ENCODE data around the gene TOM1.

The TOM1 gene

DNA sequence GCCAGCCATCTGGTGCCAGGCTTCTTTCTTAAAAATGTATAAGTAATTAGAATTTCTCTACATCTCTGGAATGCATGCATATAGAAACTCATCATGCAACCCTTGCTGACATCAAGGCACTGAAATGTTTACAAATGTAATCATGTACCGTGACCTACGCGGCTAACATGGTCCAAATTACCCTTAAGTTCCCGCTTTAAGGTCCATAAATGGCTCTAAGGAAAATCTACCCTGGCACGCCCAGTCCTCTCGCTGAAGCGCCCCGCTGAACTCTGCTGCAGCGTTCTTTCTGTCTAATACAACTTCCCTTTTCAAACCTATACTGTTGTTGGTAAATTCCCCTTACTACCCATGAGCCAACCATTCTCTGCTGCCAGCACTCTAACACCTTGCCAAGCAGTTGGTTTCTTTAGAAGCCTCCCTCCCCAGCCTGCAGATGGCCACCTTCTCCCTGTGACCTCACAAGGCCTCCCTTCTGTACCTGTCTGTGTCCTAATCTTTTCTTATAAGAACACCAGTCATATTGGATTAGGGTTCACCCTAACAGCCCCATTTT lies 67.7 kb downstream of the TOM1 start:
- no peaks in the 10 kb centered on the region for H3K27me3 ChIP-seq (ENCODE audit: control insufficient read depth in 1 of 2, insufficient read depth in 2 of 2, low read length in 2 of 2)
- H3K36me3 ChIP-seq (ENCODE audit: control insufficient read depth in 1 of 2, insufficient read depth in 2 of 2, low read length in 2 of 2), result no peaks in the 10 kb centered on the region
- no peak overlapping the region for H3K4me3 ChIP-seq (ENCODE audit: low read depth in 1 of 2, low read length in 2 of 2)
- peak overlapping the region; percentile 56 for H3K27ac ChIP-seq (ENCODE audit: low read depth, low read length)
- peaks cover 13 to 42% of the 10 kb centered on the region in 2 donors for H3K4me1 ChIP-seq (ENCODE audit: control insufficient read depth in 1 of 2, insufficient read depth in 2 of 2, low read length in 2 of 2)
- no peaks in the 10 kb centered on the region for H3K9me3 ChIP-seq (ENCODE audit: control insufficient read depth in 1 of 2, low read length in 2 of 2)
- peak overlapping the region in 1 of 2 donors; percentile 25 for H3K9ac ChIP-seq (ENCODE audit: low read depth in 1 of 2, low read length in 2 of 2)

DNA sequence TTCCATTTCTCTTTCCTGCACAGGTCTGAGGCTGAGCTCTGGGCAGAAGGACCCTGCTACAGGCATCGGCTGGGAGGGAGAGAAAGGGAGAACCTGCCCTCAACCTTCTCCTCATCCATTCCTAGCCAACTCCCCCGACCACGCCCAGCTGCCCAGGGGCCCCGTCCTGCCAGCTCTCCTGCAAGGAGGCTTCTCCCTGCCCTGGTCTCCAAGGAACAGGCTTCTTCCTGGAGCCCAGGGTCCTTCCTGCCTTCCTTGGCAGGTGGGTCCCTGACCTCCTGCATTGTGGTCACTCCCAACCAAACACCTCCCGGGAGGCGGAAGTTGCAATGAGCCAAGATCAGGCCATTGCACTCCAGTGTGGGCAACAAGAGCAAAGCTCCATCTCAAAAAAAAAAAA lies 68.7 kb downstream of the TOM1 start:
- Histone ChIP-seq H3K27ac (ENCODE audit: low read depth, low read length) (no peak overlapping the region), H3K4me3 (ENCODE audit: low read depth in 1 of 2, low read length in 2 of 2) (no peak overlapping the region), H3K9me3 (ENCODE audit: control insufficient read depth in 1 of 2, low read length in 2 of 2) (no peaks in the 10 kb centered on the region), H3K9ac (ENCODE audit: low read depth in 1 of 2, low read length in 2 of 2) (no peak overlapping the region), H3K4me1 (ENCODE audit: control insufficient read depth in 1 of 2, insufficient read depth in 2 of 2, low read length in 2 of 2) (peaks cover 13 to 36% of the 10 kb centered on the region in 2 donors), H3K27me3 (ENCODE audit: control insufficient read depth in 1 of 2, insufficient read depth in 2 of 2, low read length in 2 of 2) (no peaks in the 10 kb centered on the region), H3K36me3 (ENCODE audit: control insufficient read depth in 1 of 2, insufficient read depth in 2 of 2, low read length in 2 of 2) (no peaks in the 10 kb centered on the region)

DNA sequence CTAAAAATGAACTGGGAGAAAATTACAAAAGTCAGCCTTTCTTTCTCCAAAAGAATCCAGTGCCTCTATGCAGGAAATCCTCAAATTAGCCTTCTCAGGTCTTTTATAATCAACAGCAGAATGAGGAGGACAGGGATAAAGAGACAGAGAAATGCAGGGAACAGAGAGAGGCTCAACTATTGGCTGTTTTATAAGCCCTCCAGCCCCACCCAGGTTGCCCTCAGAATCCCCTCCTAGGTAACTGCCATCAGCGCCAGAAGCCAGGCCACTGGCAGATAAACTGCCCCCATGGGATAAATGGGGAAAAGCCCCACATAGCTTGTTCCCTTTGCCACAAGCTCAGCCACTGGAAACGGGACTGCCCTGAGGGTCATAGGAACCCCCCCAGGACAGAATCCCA lies 70.3 kb downstream of the TOM1 start:
- H3K27ac ChIP-seq (ENCODE audit: low read depth, low read length), result no peak overlapping the region
- H3K27me3 ChIP-seq (ENCODE audit: control insufficient read depth in 1 of 2, insufficient read depth in 2 of 2, low read length in 2 of 2), result no peaks in the 10 kb centered on the region
- H3K9me3 ChIP-seq (ENCODE audit: control insufficient read depth in 1 of 2, low read length in 2 of 2), result no peaks in the 10 kb centered on the region
- H3K36me3 ChIP-seq (ENCODE audit: control insufficient read depth in 1 of 2, insufficient read depth in 2 of 2, low read length in 2 of 2), result no peaks in the 10 kb centered on the region
- H3K4me3 ChIP-seq (ENCODE audit: low read depth in 1 of 2, low read length in 2 of 2), result no peak overlapping the region
- H3K4me1 ChIP-seq (ENCODE audit: control insufficient read depth in 1 of 2, insufficient read depth in 2 of 2, low read length in 2 of 2), result peaks cover 13 to 36% of the 10 kb centered on the region in 2 donors
- no peak overlapping the region for H3K9ac ChIP-seq (ENCODE audit: low read depth in 1 of 2, low read length in 2 of 2)

DNA sequence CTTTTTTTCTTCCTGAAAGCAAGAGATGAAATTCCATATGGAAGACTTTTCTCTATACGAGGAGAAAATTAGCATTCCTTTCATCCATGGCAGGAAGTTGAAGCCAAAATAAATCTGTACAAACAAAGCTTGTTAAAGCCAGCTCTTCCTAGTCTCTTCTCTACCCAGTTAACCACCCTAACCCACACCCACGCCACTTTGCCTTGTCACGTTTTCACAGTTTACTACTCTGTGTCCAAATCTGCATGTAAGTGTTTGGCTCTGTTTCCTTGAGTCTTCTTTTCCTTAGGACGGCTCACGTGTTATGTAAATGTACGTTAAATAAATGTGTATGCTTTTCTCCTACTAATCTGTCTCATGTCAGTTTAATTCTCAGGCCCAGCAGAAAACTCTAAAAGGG lies 74.1 kb downstream of the TOM1 start:
- Histone ChIP-seq H3K4me3 (ENCODE audit: low read depth in 1 of 2, low read length in 2 of 2) (no peak overlapping the region), H3K27ac (ENCODE audit: low read depth, low read length) (no peak overlapping the region), H3K27me3 (ENCODE audit: control insufficient read depth in 1 of 2, insufficient read depth in 2 of 2, low read length in 2 of 2) (no peaks in the 10 kb centered on the region), H3K4me1 (ENCODE audit: control insufficient read depth in 1 of 2, insufficient read depth in 2 of 2, low read length in 2 of 2) (peaks cover 25 to 36% of the 10 kb centered on the region in 2 donors), H3K9ac (ENCODE audit: low read depth in 1 of 2, low read length in 2 of 2) (no peak overlapping the region), H3K36me3 (ENCODE audit: control insufficient read depth in 1 of 2, insufficient read depth in 2 of 2, low read length in 2 of 2) (no peaks in the 10 kb centered on the region), H3K9me3 (ENCODE audit: control insufficient read depth in 1 of 2, low read length in 2 of 2) (no peaks in the 10 kb centered on the region)

DNA sequence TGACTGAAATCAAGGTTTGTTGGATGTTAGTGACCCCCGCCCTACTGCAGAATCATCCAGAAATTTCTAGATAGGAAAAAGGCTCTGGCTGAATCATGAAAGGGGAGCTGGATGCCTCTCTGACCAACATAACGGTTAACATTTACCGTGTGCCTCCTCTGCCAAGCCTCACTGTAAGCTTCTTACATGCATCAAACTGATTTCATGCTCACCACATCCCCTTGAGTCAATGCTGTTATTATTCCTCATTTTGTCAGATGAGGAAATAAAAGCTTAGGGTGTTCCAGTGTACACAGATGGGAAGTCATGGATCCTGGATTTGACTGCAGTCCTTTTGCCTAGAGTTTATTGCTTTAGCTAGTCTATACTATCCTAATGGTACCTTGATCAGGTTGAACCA lies 75.3 kb downstream of the TOM1 start:
- Histone ChIP-seq H3K36me3 (ENCODE audit: control insufficient read depth in 1 of 2, insufficient read depth in 2 of 2, low read length in 2 of 2) (no peaks in the 10 kb centered on the region), H3K27ac (ENCODE audit: low read depth, low read length) (no peak overlapping the region), H3K27me3 (ENCODE audit: control insufficient read depth in 1 of 2, insufficient read depth in 2 of 2, low read length in 2 of 2) (no peaks in the 10 kb centered on the region)

DNA sequence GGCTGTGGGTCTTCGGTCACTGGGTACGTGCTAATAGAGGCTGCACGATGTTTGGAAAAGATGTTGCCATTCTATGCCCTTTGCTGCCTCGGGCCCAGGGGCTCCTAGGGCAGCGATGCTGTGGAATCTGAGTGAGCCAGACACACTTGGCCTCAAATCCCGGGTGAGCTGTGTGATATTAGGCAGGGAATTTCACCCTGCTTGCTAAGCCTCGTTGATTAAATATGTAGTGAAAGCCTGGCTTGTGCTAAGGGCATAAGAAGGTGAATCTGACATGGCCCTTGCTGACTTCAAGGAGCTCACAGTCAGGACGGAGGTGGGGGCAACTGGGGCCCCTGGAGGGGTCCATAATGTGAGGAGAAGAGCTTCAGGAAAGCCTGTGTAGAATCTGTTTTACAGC lies 75.8 kb downstream of the TOM1 start:
- Histone ChIP-seq H3K27me3 (ENCODE audit: control insufficient read depth in 1 of 2, insufficient read depth in 2 of 2, low read length in 2 of 2) (no peaks in the 10 kb centered on the region), H3K4me1 (ENCODE audit: control insufficient read depth in 1 of 2, insufficient read depth in 2 of 2, low read length in 2 of 2) (peaks cover 35 to 45% of the 10 kb centered on the region in 2 donors), H3K9me3 (ENCODE audit: control insufficient read depth in 1 of 2, low read length in 2 of 2) (no peaks in the 10 kb centered on the region), H3K36me3 (ENCODE audit: control insufficient read depth in 1 of 2, insufficient read depth in 2 of 2, low read length in 2 of 2) (no peaks in the 10 kb centered on the region), H3K9ac (ENCODE audit: low read depth in 1 of 2, low read length in 2 of 2) (no peak overlapping the region), H3K4me3 (ENCODE audit: low read depth in 1 of 2, low read length in 2 of 2) (no peak overlapping the region), H3K27ac (ENCODE audit: low read depth, low read length) (no peak overlapping the region)

More for the DNA sequence above, 75.3 kb downstream of the TOM1 start:
- H3K4me1 ChIP-seq (ENCODE audit: control insufficient read depth in 1 of 2, insufficient read depth in 2 of 2, low read length in 2 of 2), result peaks cover 30 to 40% of the 10 kb centered on the region in 2 donors
- no peak overlapping the region for H3K9ac ChIP-seq (ENCODE audit: low read depth in 1 of 2, low read length in 2 of 2)
- no peak overlapping the region for H3K4me3 ChIP-seq (ENCODE audit: low read depth in 1 of 2, low read length in 2 of 2)
- no peaks in the 10 kb centered on the region for H3K9me3 ChIP-seq (ENCODE audit: control insufficient read depth in 1 of 2, low read length in 2 of 2)

DNA sequence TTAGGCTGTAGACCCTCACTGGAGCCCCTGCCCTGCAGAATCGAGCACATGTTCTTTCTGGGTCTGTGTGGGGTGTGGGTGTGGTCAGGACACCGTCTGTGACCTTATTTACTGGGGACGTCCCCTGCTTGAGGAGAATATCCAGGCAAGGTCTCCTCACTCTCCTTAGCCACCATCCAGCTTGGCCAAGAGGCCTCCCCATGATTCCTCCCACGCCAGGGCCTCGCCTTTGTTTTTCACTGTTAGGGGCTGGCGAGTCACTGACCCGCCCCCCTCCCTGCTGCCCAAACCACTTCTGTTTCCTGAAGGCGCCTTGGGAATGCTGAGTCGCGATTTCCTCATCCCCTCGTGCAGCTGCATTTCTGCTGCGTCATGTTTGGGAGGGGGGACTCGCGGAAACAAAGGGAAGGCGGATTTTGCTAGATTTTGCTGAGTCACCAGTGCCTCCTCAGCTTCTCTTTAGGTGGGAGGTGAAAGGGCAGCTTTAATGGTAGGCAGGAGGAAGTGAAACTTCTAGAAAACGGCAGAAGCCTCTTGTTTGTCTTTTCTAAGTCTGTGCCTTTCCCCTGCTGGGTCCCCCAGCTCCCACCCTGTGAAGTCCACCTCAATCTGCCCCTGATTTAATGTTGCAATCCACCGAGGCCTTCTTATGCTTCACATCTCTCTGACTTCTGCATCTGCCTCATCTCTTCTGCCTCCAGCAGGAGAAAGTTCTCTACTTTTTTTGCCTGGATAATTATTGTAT lies 77.2 kb downstream of the TOM1 start:
- peak overlapping the region; percentile 48 to 53 for H3K4me3 ChIP-seq (ENCODE audit: low read depth in 1 of 2, low read length in 2 of 2)
- H3K27me3 ChIP-seq (ENCODE audit: control insufficient read depth in 1 of 2, insufficient read depth in 2 of 2, low read length in 2 of 2), result no peaks in the 10 kb centered on the region
- H3K27ac ChIP-seq (ENCODE audit: low read depth, low read length), result peak overlapping the region; percentile 74
- H3K9me3 ChIP-seq (ENCODE audit: control insufficient read depth in 1 of 2, low read length in 2 of 2), result no peaks in the 10 kb centered on the region
- H3K36me3 ChIP-seq (ENCODE audit: control insufficient read depth in 1 of 2, insufficient read depth in 2 of 2, low read length in 2 of 2), result no peaks in the 10 kb centered on the region
- H3K9ac ChIP-seq (ENCODE audit: low read depth in 1 of 2, low read length in 2 of 2), result peak overlapping the region in 1 of 2 donors; percentile 50
- peaks cover 46 to 55% of the 10 kb centered on the region in 2 donors for H3K4me1 ChIP-seq (ENCODE audit: control insufficient read depth in 1 of 2, insufficient read depth in 2 of 2, low read length in 2 of 2)

DNA sequence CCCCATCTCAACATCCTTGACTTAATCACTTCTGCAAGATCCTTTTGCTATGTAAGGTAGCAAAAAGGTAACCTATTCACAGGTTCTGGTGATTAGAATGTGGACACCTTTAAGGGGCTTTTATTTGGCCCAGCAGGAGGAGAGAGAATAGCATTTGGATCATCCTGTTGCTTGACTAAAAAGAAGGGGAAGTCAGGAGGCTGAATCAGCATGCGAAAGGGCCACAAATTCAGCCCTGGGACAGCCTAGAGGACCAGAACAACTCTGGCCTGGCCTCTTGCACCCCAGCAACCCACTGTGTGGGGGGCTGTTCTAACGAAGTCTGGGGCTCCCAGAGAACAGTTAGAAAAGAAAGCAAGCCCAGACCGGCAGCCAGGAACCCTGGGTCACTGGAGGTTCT lies 78.0 kb downstream of the TOM1 start:
- no peaks in the 10 kb centered on the region for H3K36me3 ChIP-seq (ENCODE audit: control insufficient read depth in 1 of 2, insufficient read depth in 2 of 2, low read length in 2 of 2)
- peaks cover 46 to 53% of the 10 kb centered on the region in 2 donors for H3K4me1 ChIP-seq (ENCODE audit: control insufficient read depth in 1 of 2, insufficient read depth in 2 of 2, low read length in 2 of 2)
- no peak overlapping the region for H3K4me3 ChIP-seq (ENCODE audit: low read depth in 1 of 2, low read length in 2 of 2)
- no peaks in the 10 kb centered on the region for H3K27me3 ChIP-seq (ENCODE audit: control insufficient read depth in 1 of 2, insufficient read depth in 2 of 2, low read length in 2 of 2)
- H3K9ac ChIP-seq (ENCODE audit: low read depth in 1 of 2, low read length in 2 of 2), result peak overlapping the region in 1 of 2 donors; percentile 23
- peak overlapping the region; percentile 37 for H3K27ac ChIP-seq (ENCODE audit: low read depth, low read length)
- no peaks in the 10 kb centered on the region for H3K9me3 ChIP-seq (ENCODE audit: control insufficient read depth in 1 of 2, low read length in 2 of 2)

DNA sequence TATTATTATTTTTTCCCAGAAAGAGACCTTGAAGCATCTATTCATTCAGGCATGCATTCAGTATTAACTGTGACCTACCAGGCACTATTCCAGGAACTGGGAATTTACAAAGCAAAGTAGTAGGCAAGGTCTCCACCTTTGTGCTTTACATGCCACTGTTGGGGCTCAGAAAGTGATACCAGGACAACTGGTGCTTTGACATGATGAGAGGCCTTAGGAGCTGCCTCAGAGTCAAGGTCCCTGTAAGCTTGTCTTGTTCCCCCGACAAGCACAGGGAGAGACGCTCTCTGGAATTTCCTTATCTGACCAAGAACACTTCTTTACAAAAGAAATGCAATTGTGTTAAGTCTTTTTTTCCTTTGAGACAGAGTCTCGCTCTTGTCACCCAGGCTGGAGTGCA lies 78.9 kb downstream of the TOM1 start:
- H3K4me1 ChIP-seq (ENCODE audit: control insufficient read depth in 1 of 2, insufficient read depth in 2 of 2, low read length in 2 of 2), result peaks cover 46 to 54% of the 10 kb centered on the region in 2 donors
- no peaks in the 10 kb centered on the region for H3K36me3 ChIP-seq (ENCODE audit: control insufficient read depth in 1 of 2, insufficient read depth in 2 of 2, low read length in 2 of 2)
- no peaks in the 10 kb centered on the region for H3K9me3 ChIP-seq (ENCODE audit: control insufficient read depth in 1 of 2, low read length in 2 of 2)
- no peaks in the 10 kb centered on the region for H3K27me3 ChIP-seq (ENCODE audit: control insufficient read depth in 1 of 2, insufficient read depth in 2 of 2, low read length in 2 of 2)
- H3K27ac ChIP-seq (ENCODE audit: low read depth, low read length), result peak overlapping the region; percentile 43
- peak overlapping the region in 1 of 2 donors; percentile 18 for H3K4me3 ChIP-seq (ENCODE audit: low read depth in 1 of 2, low read length in 2 of 2)
- peak overlapping the region in 1 of 2 donors; percentile 23 for H3K9ac ChIP-seq (ENCODE audit: low read depth in 1 of 2, low read length in 2 of 2)

DNA sequence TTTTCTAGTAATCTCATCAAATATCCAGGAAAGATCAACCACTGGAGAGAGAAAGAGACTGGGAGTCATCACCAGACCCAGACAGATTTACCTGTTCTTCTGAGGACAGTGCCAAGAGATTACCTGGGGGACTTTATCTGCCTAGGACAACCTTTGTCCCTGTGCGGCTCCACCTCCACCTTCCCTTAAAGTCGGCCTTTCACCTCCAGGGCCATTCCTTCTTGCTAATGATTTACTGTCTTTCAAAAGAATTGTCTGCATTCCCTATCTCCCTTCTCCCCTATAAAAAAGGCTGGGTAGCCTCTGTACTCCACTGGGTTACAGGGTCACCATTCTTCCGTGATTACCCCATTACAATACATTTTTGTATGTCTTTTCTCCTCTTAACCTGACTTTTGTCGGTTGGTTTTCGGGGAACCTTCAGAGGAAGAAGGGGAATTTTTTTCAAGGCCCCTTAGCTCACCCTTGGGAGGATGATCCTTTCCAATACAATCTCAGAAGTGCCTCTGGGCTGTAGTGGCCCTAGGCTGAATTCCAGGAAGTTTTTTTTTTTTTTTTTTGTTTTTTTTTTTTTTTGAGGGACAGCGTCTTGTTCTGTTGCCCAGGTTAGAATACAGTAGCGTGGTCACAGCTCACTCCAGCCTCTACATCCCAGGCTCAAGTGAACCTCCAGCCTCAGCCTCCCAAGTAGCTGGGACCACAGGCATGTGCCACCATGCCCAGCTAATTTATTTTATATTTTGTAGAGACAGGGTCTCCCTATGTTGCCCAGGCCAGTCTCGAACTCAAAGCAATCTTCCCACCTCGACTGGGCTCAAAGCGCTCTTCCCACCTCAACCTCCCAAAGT lies 79.7 kb downstream of the TOM1 start:
- Histone ChIP-seq H3K4me1 (ENCODE audit: control insufficient read depth in 1 of 2, insufficient read depth in 2 of 2, low read length in 2 of 2) (peaks cover 48 to 62% of the 10 kb centered on the region in 2 donors), H3K4me3 (ENCODE audit: low read depth in 1 of 2, low read length in 2 of 2) (peak overlapping the region in 1 of 2 donors; percentile 18), H3K36me3 (ENCODE audit: control insufficient read depth in 1 of 2, insufficient read depth in 2 of 2, low read length in 2 of 2) (no peaks in the 10 kb centered on the region), H3K27ac (ENCODE audit: low read depth, low read length) (no peak overlapping the region), H3K9me3 (ENCODE audit: control insufficient read depth in 1 of 2, low read length in 2 of 2) (no peaks in the 10 kb centered on the region), H3K27me3 (ENCODE audit: control insufficient read depth in 1 of 2, insufficient read depth in 2 of 2, low read length in 2 of 2) (no peaks in the 10 kb centered on the region), H3K9ac (ENCODE audit: low read depth in 1 of 2, low read length in 2 of 2) (peak overlapping the region in 1 of 2 donors; percentile 16)

Data from duodenal mucosa (tissue), 2 donors.